Effector memory CD4-positive, alpha-beta T cell (primary cell): Measurements from ENCODE around the gene LRRC15.
A peak's percentile ranks its signal among the peaks of the same experiment; 100 is the strongest.

Experiments
- DNase-seq, 3 donors: peaks; one replicate each; pipeline ENCODE4 v3.0.0-alpha.2; 2020
- H3K27ac ChIP-seq: 2 replicates; pipeline ENCODE4 v1.7.0; 2013; ENCODE audit warnings: mild to moderate bottlenecking, low read length, moderate library complexity; ENCODE audit not compliant: insufficient read depth, poor library complexity, severe bottlenecking
- H3K27me3 ChIP-seq: replicated peaks from 2 replicates; pipeline ENCODE4 v1.7.0; 2013; ENCODE audit warnings: mild to moderate bottlenecking, low read length; ENCODE audit not compliant: insufficient read depth, control insufficient read depth, poor library complexity, severe bottlenecking
- H3K36me3 ChIP-seq: 2 replicates; pipeline ENCODE4 v1.7.0; 2013; ENCODE audit warnings: mild to moderate bottlenecking, low read length, moderate library complexity; ENCODE audit not compliant: control insufficient read depth, insufficient read depth
- H3K4me1 ChIP-seq: 2 replicates; pipeline ENCODE4 v1.7.0; 2013; ENCODE audit warnings: low read length, mild to moderate bottlenecking; ENCODE audit not compliant: control insufficient read depth, insufficient read depth, poor library complexity, severe bottlenecking
- H3K4me3 ChIP-seq: 2 replicates; pipeline ENCODE4 v1.7.0; 2013; ENCODE audit warnings: low read length, low read depth, mild to moderate bottlenecking; ENCODE audit not compliant: insufficient read depth, poor library complexity, severe bottlenecking
- H3K9me3 ChIP-seq: 2 replicates; pipeline ENCODE4 v1.7.0; 2013; ENCODE audit warnings: mild to moderate bottlenecking, low read length, moderate library complexity; ENCODE audit not compliant: control insufficient read depth

Gene LRRC15

GRCh38 chr3:194339356-194339755, 30.2 kb downstream of the LRRC15 start:
- no peak overlapping the region for H3K27ac ChIP-seq
- no peaks in the 10 kb centered on the region for H3K9me3 ChIP-seq
- no peak overlapping the region for H3K4me3 ChIP-seq
- DNase-seq = no peak
- H3K27me3 ChIP-seq = no peaks in the 10 kb centered on the region
- no peaks in the 10 kb centered on the region for H3K4me1 ChIP-seq
- H3K36me3 ChIP-seq = no peaks in the 10 kb centered on the region

- no peak for DNase-seq
- H3K27ac ChIP-seq = no peak overlapping the region
- H3K9me3 ChIP-seq = no peaks in the 10 kb centered on the region
- no peak overlapping the region for H3K4me3 ChIP-seq
- H3K36me3 ChIP-seq = no peaks in the 10 kb centered on the region
- no peaks in the 10 kb centered on the region for H3K4me1 ChIP-seq
- H3K27me3 ChIP-seq = peaks cover 4% of the 10 kb centered on the region
Measured at GRCh38 chr3:194337965-194338753, 31.4 kb downstream of the LRRC15 start.

GRCh38 chr3:194336601-194337355, 32.8 kb downstream of the LRRC15 start:
- peaks cover 9% of the 10 kb centered on the region for H3K27me3 ChIP-seq
- DNase-seq = no peak
- H3K4me3 ChIP-seq = no peak overlapping the region
- H3K4me1 ChIP-seq = no peaks in the 10 kb centered on the region
- no peaks in the 10 kb centered on the region for H3K9me3 ChIP-seq
- no peaks in the 10 kb centered on the region for H3K36me3 ChIP-seq
- H3K27ac ChIP-seq = no peak overlapping the region

GRCh38 chr3:194333981-194334320, 35.6 kb downstream of the LRRC15 start:
- H3K36me3 ChIP-seq = no peaks in the 10 kb centered on the region
- no peak overlapping the region for H3K27ac ChIP-seq
- DNase-seq = no peak
- no peaks in the 10 kb centered on the region for H3K9me3 ChIP-seq
- peaks cover 9% of the 10 kb centered on the region for H3K27me3 ChIP-seq
- H3K4me1 ChIP-seq = no peaks in the 10 kb centered on the region
- no peak overlapping the region for H3K4me3 ChIP-seq

GRCh38 chr3:194333212-194333980, 36.1 kb downstream of the LRRC15 start:
- Histone ChIP-seq H3K27me3 (peaks cover 9% of the 10 kb centered on the region), H3K36me3 (no peaks in the 10 kb centered on the region), H3K4me1 (no peaks in the 10 kb centered on the region), H3K27ac (no peak overlapping the region), H3K9me3 (no peaks in the 10 kb centered on the region), H3K4me3 (peak overlapping the region; percentile 38)
- peak; percentile 69 to 78 (median 70) for DNase-seq

- no peak for DNase-seq
- Histone ChIP-seq H3K36me3 (no peaks in the 10 kb centered on the region), H3K27me3 (peaks cover 9% of the 10 kb centered on the region), H3K27ac (no peak overlapping the region), H3K4me3 (no peak overlapping the region), H3K4me1 (no peaks in the 10 kb centered on the region), H3K9me3 (no peaks in the 10 kb centered on the region)
Measured at GRCh38 chr3:194332858-194333211, 36.7 kb downstream of the LRRC15 start.

- Histone ChIP-seq H3K4me1 (no peaks in the 10 kb centered on the region), H3K36me3 (no peaks in the 10 kb centered on the region), H3K9me3 (no peaks in the 10 kb centered on the region), H3K27ac (no peak overlapping the region), H3K27me3 (peaks cover 9% of the 10 kb centered on the region), H3K4me3 (no peak overlapping the region)
- no peak for DNase-seq
Measured at GRCh38 chr3:194330579-194330978, 39.0 kb downstream of the LRRC15 start.

GRCh38 chr3:194330160-194330559, 39.4 kb downstream of the LRRC15 start:
- Histone ChIP-seq H3K9me3 (no peaks in the 10 kb centered on the region), H3K4me1 (no peaks in the 10 kb centered on the region), H3K4me3 (no peak overlapping the region), H3K27ac (no peak overlapping the region), H3K27me3 (peaks cover 9% of the 10 kb centered on the region), H3K36me3 (no peaks in the 10 kb centered on the region)
- no peak for DNase-seq

- H3K27ac ChIP-seq = no peak overlapping the region
- no peaks in the 10 kb centered on the region for H3K4me1 ChIP-seq
- peaks cover 9% of the 10 kb centered on the region for H3K27me3 ChIP-seq
- no peaks in the 10 kb centered on the region for H3K9me3 ChIP-seq
- no peak for DNase-seq
- no peak overlapping the region for H3K4me3 ChIP-seq
- no peaks in the 10 kb centered on the region for H3K36me3 ChIP-seq
Measured at GRCh38 chr3:194329583-194329965, 40.0 kb downstream of the LRRC15 start.
